HG03565 (cell line): ENCODE measurements around the gene WFIKKN1.

ENCODE experiments used
- ATAC-seq: cut with Tn5 transposase; IDR thresholded peaks from one replicate; pipeline ENCODE4 v1.9.1; 2021; ENCODE audit warnings: mild to moderate bottlenecking, moderate library complexity; ENCODE audit not compliant: unreplicated experiment

WFIKKN1 gene

GRCh38 chr16:621526-622105, 9.2 kb upstream of the WFIKKN1 start:
- no peak for ATAC-seq

DNA sequence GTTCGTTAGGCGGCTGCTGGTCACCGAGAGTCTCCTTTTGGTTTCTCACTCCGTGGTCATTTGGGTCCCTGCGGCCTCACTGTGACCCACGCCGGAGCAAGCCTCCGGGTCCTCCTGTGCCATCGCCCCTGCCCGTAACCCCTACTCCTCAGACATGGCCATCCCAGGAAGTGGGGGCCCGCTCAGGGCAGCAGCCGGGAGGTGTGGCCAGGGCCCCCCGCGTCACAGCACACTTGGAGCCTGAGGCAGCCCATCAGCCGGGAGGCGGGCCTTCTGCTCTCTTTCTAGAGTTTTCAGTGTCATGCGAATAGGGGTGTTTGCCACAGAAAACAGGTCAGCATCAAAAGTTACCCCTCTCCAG, 7.9 kb upstream of the WFIKKN1 start:
- ATAC-seq = no peak

GRCh38 chr16:624526-625070, 6.2 kb upstream of the WFIKKN1 start:
- no peak for ATAC-seq

DNA sequence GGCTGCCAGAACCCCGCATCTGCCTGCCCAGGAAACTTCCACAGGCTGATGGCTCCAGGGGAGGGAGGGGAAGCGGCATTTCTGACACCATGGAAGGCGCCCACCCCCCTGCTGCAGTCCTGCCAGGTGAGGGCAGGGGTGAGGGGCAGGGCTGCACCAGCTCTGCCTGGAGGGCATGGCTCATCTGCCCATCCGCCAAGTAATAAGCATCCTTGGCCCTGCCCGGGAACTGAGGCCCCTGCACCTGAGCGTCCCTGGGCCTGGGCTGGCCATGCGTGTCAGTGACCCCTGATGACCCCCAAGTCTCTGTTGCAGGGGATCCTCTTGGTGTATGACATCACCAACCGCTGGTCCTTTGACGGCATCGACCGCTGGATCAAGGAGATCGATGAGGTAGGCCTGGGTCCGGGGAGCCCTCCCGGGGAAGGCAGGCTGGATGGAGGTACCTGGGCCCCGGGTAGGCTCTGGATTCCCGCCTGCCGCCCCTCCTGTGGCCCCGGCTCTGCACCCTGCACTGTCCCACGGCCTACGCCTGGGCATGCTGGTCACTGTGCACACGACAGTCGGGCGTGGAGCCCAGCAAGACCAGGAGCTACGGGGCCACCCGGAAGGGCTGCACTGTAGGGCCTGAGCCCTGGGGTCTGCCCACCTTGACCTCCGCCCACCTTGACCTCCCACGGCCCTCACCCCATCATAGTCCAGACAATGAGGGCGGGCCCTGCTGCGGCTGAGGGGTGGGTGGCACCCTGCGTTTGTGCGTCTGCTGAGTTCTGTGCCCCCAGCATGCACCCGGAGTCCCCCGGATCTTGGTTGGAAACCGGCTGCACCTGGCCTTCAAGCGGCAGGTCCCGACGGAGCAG, 5.4 kb upstream of the WFIKKN1 start:
- no peak for ATAC-seq

- no peak for ATAC-seq
Observed at GRCh38 chr16:625977-626765, 4.6 kb upstream of the WFIKKN1 start.

- ATAC-seq = no peak
Observed at GRCh38 chr16:626787-627453, 3.9 kb upstream of the WFIKKN1 start.

- ATAC-seq = no peak
Observed at GRCh38 chr16:627454-628239, 3.1 kb upstream of the WFIKKN1 start.

- ATAC-seq = no peak
Observed at GRCh38 chr16:628321-629061, 2.3 kb upstream of the WFIKKN1 start.

DNA sequence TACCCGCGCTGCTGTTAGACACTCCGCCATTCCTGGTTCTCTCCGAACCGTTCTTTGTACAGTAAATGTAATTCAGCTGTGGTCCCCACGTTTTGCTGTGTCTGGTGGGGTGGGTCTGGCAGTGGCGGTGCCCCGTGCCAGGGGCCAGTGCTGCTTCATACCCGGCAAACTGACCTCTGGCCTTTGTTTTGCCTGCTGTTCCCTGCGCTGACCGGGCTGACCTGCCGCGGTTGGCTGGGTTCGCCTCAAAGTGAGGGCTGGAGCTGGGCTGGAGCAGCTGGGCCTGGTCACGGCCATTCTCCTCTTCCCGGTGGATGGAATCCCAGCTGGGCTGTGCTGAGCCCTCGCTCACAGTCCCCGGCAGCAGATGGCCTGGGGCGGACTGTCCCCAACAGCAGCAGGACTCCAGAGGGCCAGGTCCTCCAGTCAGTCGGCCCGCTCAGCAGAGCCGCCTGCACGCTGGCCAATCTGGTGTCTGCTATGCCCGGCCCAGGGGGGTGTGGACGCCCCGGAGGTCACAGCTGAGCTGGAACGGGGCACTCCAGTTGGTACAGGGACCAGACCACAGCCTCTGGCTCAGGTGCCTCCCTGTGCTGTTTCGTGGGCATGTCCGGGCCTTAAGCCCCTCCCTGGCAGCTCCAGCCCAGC, 1.5 kb upstream of the WFIKKN1 start:
- no peak for ATAC-seq

DNA sequence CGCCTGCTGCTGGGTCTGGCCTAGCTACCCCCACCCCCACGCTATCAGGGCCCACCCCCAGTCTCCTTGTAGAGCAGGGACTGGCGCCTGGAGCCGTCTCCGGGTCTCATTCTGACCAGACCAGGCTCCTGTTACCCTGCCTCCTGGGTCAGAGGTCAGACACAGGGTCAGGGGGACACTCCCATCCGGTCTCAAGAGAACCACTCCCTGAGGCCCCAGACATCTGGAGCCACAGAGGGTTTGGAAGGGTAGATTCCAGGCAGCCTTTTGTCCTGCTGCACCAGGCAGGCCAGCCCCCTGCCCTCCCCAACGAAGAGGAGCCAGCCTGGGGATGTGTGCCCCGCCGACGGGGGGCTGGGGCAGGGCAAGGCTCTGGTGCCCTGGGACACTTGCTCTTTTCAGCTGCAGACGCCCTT, 944 bp upstream of the WFIKKN1 start:
- no peak for ATAC-seq

- ATAC-seq = no peak
Observed at GRCh38 chr16:630249-630814, 453 bp upstream of the WFIKKN1 start.

DNA sequence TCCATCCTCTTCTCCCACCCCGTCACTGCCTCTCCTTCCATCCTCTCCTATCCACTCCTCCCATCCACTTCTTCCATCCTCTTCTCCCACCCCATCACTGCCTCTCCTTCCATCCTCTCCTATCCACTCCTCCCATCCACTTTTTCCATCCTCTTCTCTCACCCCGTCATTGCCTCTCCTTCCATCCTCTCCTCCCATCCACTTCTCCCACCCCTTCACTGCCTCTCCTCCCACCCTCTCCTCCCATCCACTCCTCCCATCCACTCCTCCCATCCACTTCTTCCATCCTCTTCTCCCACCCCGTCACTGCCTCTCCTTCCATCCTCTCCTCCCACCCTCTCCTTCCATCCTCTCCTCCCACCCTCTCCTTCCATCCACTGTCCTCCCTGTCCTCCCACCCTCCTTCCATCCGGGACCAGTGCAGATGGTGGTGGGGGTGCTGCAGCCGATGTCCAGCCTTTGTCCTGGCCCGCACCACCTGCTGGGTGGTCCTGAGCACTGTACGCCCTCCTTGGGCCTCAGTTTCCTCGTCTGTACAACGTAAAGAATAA, 1.1 kb downstream of the WFIKKN1 start:
- ATAC-seq = no peak

GRCh38 chr16:632486-633335, 1.9 kb downstream of the WFIKKN1 start:
- ATAC-seq = no peak

DNA sequence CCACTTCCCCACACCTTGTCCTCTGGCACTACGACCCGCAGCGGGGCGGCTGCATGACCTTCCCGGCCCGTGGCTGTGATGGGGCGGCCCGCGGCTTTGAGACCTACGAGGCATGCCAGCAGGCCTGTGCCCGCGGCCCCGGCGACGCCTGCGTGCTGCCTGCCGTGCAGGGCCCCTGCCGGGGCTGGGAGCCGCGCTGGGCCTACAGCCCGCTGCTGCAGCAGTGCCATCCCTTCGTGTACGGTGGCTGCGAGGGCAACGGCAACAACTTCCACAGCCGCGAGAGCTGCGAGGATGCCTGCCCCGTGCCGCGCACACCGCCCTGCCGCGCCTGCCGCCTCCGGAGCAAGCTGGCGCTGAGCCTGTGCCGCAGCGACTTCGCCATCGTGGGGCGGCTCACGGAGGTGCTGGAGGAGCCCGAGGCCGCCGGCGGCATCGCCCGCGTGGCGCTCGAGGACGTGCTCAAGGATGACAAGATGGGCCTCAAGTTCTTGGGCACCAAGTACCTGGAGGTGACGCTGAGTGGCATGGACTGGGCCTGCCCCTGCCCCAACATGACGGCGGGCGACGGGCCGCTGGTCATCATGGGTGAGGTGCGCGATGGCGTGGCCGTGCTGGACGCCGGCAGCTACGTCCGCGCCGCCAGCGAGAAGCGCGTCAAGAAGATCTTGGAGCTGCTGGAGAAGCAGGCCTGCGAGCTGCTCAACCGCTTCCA, 2.7 kb downstream of the WFIKKN1 start:
- ATAC-seq = no peak

DNA sequence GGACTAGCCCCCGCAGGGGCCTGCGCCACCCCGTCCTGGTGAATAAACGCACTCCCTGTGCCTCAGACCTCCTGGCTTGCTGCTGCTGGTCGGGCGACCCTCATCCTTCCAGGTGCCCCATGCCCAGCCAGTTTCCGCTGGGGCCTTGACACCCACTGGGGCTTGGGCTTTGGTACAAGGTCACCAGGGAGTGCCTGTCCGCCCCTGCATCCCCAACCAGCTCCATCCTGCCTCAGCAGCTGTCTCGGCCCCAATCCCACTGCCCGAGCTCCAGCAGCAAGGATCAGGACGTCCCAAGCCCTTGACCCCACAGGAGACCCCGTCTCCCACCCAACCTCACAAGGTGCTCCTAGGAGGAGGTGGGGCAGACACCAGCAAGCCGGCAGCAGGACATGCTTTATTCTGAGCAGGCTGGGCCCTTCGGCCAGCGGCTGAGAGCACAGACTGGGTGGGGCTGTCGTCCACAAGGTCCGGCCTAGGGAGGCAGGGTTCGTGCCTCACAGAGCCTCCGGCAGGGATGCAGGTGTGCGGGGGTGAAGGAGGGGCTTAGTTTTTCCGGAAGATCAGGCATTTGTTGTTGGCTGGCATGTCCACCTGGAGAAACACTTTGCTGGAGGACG, 3.4 kb downstream of the WFIKKN1 start:
- ATAC-seq = no peak

- ATAC-seq = no peak
Observed at GRCh38 chr16:634996-635395, 4.2 kb downstream of the WFIKKN1 start.
